ENCODE data around the gene AMN.

- TF ChIP-seq CTCF (IDR thresholded peaks at IDR 0.05) (no peak), POLR2AphosphoS5 (IDR thresholded peaks at IDR 0.05; ENCODE audit: insufficient read depth in 1 of 2, low read depth in 1 of 2) (no peak)
Measured at GRCh38 chr14:102910442-102910841, 12.0 kb upstream of the AMN start.
